Calu3 (cell line): ENCODE results near the gene SLC39A11. TPM values are rescaled to one million over a fixed set of nuclear protein-coding genes. Genes with fewer than 3 reads are reported as not detected.

Experiments
- BruUV-seq: library from RNA; stranded (reverse); fragments of 400-500 nt; replicated peaks from 2 replicates; lab custom pipeline; 2021; lab: Mats Ljungman, UMichigan
- CTCF ChIA-PET: fragments of 300-600 bp; sonication (Branson Sonifier 250); formaldehyde crosslinking; loops from one replicate; lab custom pipeline; 2022; ENCODE audit warnings: antibody characterized with exemption; lab: Charles Lee
- DNase-seq: peaks from one replicate; pipeline ENCODE4 v3.0.0; 2022
- H3K27ac Mint-ChIP-seq: one replicate; pipeline ENCODE4 v1.8.0; 2022; ENCODE audit warnings: mixed read lengths; ENCODE audit not compliant: unreplicated experiment
- H3K27me3 Mint-ChIP-seq: one replicate; pipeline ENCODE4 v1.8.0; 2022; ENCODE audit warnings: mixed read lengths; ENCODE audit not compliant: unreplicated experiment
- H3K36me3 Mint-ChIP-seq: one replicate; pipeline ENCODE4 v1.8.0; 2022; ENCODE audit warnings: mild to moderate bottlenecking, moderate library complexity, mixed read lengths; ENCODE audit not compliant: insufficient read depth, unreplicated experiment
- H3K4me1 Mint-ChIP-seq: one replicate; pipeline ENCODE4 v1.8.0; 2022; ENCODE audit warnings: mild to moderate bottlenecking, low read depth, mixed read lengths; ENCODE audit not compliant: unreplicated experiment
- H3K4me3 Mint-ChIP-seq: one replicate; pipeline ENCODE4 v1.8.0; 2022; ENCODE audit warnings: mild to moderate bottlenecking, low read depth, moderate library complexity, mixed read lengths; ENCODE audit not compliant: unreplicated experiment
- H3K9me3 Mint-ChIP-seq: one replicate; pipeline ENCODE4 v1.8.0; 2022; ENCODE audit warnings: low read depth, mixed read lengths; ENCODE audit not compliant: unreplicated experiment
- CTCF ChIP-seq: fragments of 200-600 bp; IDR thresholded peaks from one replicate; pipeline ENCODE4 v1.8.0; 2022; ENCODE audit warnings: antibody characterized with exemption; ENCODE audit not compliant: unreplicated experiment
- intact Hi-C: fragments of 100-400 bp; cut with micrococcal nuclease; formaldehyde crosslinking; loops from one replicate; pipeline ENCODE4 v1.10.0; 2022; ENCODE audit not compliant: unreplicated experiment
- total RNA-seq: library from RNA; stranded (reverse); gene quantifications from 2 replicates; pipeline ENCODE4 v1.2.3, GENCODE V29; 2022

SLC39A11 gene
- total RNA-seq, 1 experiment from 2014 or later: 60.3 TPM

- no TSS peak for BruUV-seq
- peak; percentile 57 for DNase-seq
- Mint-ChIP-seq H3K36me3 (peaks cover 8% of the 10 kb centered on the region), H3K4me3 (no peak overlapping the region), H3K27me3 (no peaks in the 10 kb centered on the region), H3K9me3 (peaks cover 8% of the 10 kb centered on the region), H3K4me1 (peaks cover 51% of the 10 kb centered on the region), H3K27ac (peak overlapping the region; percentile 72)
- TF ChIP-seq CTCF: no peak
- CTCF ChIA-PET: interaction anchor here (0.6 to 1.2 kb wide), 3 partner anchors 14 to 510 kb away, joined by 3 to 4 read pairs (median 3); no protein-coding TSS in a partner anchor
- intact Hi-C loops: loop anchor here (2.0 kb wide), 1 partner anchor 13 kb away; no protein-coding TSS in a partner anchor
Observed at GRCh38 chr17:72631949-72632684, 460.4 kb downstream of the SLC39A11 start.

GRCh38 chr17:72631568-72631948 is 460.9 kb downstream of the SLC39A11 start:
- intact Hi-C loops: no loop called here
- Mint-ChIP-seq H3K27me3 (no peaks in the 10 kb centered on the region), H3K4me1 (peaks cover 51% of the 10 kb centered on the region), H3K4me3 (no peak overlapping the region), H3K27ac (peak overlapping the region; percentile 72), H3K9me3 (peaks cover 8% of the 10 kb centered on the region), H3K36me3 (peaks cover 8% of the 10 kb centered on the region)
- BruUV-seq: no TSS peak
- DNase-seq: peak; percentile 64
- no peak for TF ChIP-seq CTCF
- CTCF ChIA-PET: interaction anchor here (0.8 to 1.0 kb wide), 2 partner anchors 14 to 26 kb away, joined by 3 read pairs; no protein-coding TSS in a partner anchor

- no peak for TF ChIP-seq CTCF
- Mint-ChIP-seq H3K4me3 (no peak overlapping the region), H3K4me1 (peaks cover 37% of the 10 kb centered on the region), H3K9me3 (peaks cover 23% of the 10 kb centered on the region), H3K36me3 (peaks cover 6% of the 10 kb centered on the region), H3K27ac (no peak overlapping the region), H3K27me3 (no peaks in the 10 kb centered on the region)
- BruUV-seq: TSS peak; percentile 4
- intact Hi-C loops: no loop called here
- CTCF ChIA-PET: interaction anchor here (0.6 to 1.2 kb wide), 4 partner anchors 9 to 528 kb away, joined by 3 to 9 read pairs (median 4); no protein-coding TSS in a partner anchor
- no peak for DNase-seq
Observed at GRCh38 chr17:72624652-72625051, 467.8 kb downstream of the SLC39A11 start.

GRCh38 chr17:72624226-72624625 is 468.3 kb downstream of the SLC39A11 start:
- no peak for TF ChIP-seq CTCF
- CTCF ChIA-PET: interaction anchor here (0.6 to 1.5 kb wide), 5 partner anchors 9 to 528 kb away, joined by 3 to 9 read pairs (median 4); no protein-coding TSS in a partner anchor
- Mint-ChIP-seq H3K36me3 (peaks cover 11% of the 10 kb centered on the region), H3K27ac (no peak overlapping the region), H3K4me3 (no peak overlapping the region), H3K27me3 (no peaks in the 10 kb centered on the region), H3K9me3 (peaks cover 23% of the 10 kb centered on the region), H3K4me1 (peaks cover 41% of the 10 kb centered on the region)
- no peak for DNase-seq
- no TSS peak for BruUV-seq
- intact Hi-C loops: no loop called here
